Sigmoid colon (tissue), 4 donors: ENCODE results near the gene HDGFL2.

Source experiments
- EP300 ChIP-seq, 4 donors: sonication (generic); formaldehyde crosslinking; IDR thresholded peaks; one replicate each; pipeline ENCODE4 v1.6.1; 2017; ENCODE audit warnings: antibody characterized with exemption in 4 of 4
- POLR2A ChIP-seq, 2 donors: fragments of 450-650 bp; IDR thresholded peaks; one replicate each; pipeline ENCODE4 v1.6.1; 2016; ENCODE audit warnings: antibody characterized with exemption in 2 of 2, mild to moderate bottlenecking in 2 of 2, moderate library complexity in 2 of 2
- POLR2AphosphoS5 ChIP-seq, 4 donors: sonication (generic); formaldehyde crosslinking; IDR thresholded peaks; one replicate each; pipeline ENCODE4 v1.6.1; 2017; ENCODE audit warnings: antibody characterized with exemption in 4 of 4
- TF ChIP-seq, protein P1 (sequence below), 4 experiments: fragments of 450-650 bp in 3 of 4; fragments of 200-600 bp in 1 of 4; IDR thresholded peaks; one replicate each; pipeline ENCODE4 v1.5.1; 2016 to 2019; ENCODE audit warnings: antibody characterized with exemption in 4 of 4, mild to moderate bottlenecking in 3 of 4, moderate library complexity in 2 of 4

DNA sequence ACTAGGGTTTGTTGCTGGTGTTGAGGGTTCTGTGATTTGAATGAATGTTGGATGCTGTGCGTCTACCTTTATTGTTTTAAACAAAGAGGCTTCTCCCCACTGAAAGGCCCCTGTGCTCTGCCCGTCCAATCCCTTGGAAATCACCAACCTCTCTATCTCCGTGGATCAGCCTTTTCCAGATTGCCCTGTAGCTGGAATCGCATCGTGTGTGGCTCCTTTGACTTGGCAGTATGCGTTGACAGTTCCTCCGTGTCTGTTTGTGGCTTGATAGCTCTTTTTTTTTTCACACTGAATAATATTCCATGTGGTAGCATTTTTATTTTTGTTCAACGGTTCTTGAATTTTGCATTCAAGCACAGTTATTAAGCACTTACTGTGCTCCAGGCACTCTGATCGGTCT lies 37.7 kb upstream of the HDGFL2 start:
- no peak for TF ChIP-seq POLR2AphosphoS5 (IDR thresholded peaks at IDR 0.05)
- TF ChIP-seq, protein P1, sequence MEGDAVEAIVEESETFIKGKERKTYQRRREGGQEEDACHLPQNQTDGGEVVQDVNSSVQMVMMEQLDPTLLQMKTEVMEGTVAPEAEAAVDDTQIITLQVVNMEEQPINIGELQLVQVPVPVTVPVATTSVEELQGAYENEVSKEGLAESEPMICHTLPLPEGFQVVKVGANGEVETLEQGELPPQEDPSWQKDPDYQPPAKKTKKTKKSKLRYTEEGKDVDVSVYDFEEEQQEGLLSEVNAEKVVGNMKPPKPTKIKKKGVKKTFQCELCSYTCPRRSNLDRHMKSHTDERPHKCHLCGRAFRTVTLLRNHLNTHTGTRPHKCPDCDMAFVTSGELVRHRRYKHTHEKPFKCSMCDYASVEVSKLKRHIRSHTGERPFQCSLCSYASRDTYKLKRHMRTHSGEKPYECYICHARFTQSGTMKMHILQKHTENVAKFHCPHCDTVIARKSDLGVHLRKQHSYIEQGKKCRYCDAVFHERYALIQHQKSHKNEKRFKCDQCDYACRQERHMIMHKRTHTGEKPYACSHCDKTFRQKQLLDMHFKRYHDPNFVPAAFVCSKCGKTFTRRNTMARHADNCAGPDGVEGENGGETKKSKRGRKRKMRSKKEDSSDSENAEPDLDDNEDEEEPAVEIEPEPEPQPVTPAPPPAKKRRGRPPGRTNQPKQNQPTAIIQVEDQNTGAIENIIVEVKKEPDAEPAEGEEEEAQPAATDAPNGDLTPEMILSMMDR (IDR thresholded peaks at IDR 0.05): no peak
- TF ChIP-seq EP300 (IDR thresholded peaks at IDR 0.05): no peak
- TF ChIP-seq POLR2A (IDR thresholded peaks at IDR 0.05): no peak
